ENCODE results near the gene ARHGDIB.

DNA sequence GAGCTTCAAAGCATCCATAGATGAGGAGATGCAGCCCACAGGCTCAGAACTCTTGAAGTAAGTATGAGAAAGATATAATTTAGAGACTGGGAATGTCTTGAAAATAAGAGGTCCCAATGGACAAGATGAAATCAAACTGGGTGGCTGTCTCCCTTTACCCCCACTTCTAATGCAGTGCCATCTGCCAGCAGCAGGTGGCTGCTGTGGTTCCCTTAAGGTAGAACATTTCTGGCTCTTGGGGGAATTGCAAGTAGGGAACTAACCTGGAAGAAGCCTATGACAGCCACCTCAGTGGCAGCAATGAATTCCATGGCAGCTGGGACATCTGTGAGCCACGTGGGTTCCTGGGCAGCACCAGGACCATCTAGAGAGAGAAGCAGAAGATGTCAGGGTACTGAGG, 23.7 kb downstream of the ARHGDIB start:
- no peak for TF ChIP-seq EZH2 (IDR thresholded peaks at IDR 0.05)
- no peak for TF ChIP-seq POLR2AphosphoS5 (IDR thresholded peaks at IDR 0.05; ENCODE audit: borderline replicate concordance, low read depth, low read length)
- TF ChIP-seq FOXP2 (optimal IDR thresholded peaks at IDR 0.05; ENCODE audit: control extremely low read depth, extremely low read length, insufficient read depth): no peak
